Measurements from ENCODE around the gene PREP.

The PREP gene

GRCh38 chr6:105384004-105384403 is 18.9 kb downstream of the PREP start:
- H3K27ac ChIP-seq (ENCODE audit: poor library complexity, severe bottlenecking), result peak overlapping the region; percentile 47
- no peaks in the 10 kb centered on the region for H3K27me3 ChIP-seq (ENCODE audit: insufficient read depth, poor library complexity, severe bottlenecking)
- DNase-seq (ENCODE audit: low spot score) (peak; percentile 81), ATAC-seq (ENCODE audit: low read depth) (peak; percentile 99)
- no peak overlapping the region for H3K4me3 ChIP-seq (ENCODE audit: severe bottlenecking)
- H3K36me3 ChIP-seq (ENCODE audit: low read depth), result peaks cover 34% of the 10 kb centered on the region
- no peaks in the 10 kb centered on the region for H3K9me3 ChIP-seq (ENCODE audit: severe bottlenecking)
- no peak for TF ChIP-seq CTCF (IDR thresholded peaks at IDR 0.05; ENCODE audit: poor library complexity, severe bottlenecking)
- H3K4me1 ChIP-seq (ENCODE audit: insufficient read depth, poor library complexity, severe bottlenecking), result peaks cover 33% of the 10 kb centered on the region

GRCh38 chr6:105382958-105383357 is 19.9 kb downstream of the PREP start:
- no peak overlapping the region for H3K4me3 ChIP-seq (ENCODE audit: severe bottlenecking)
- ATAC-seq (ENCODE audit: low read depth), result no peak
- peaks cover 37% of the 10 kb centered on the region for H3K4me1 ChIP-seq (ENCODE audit: insufficient read depth, poor library complexity, severe bottlenecking)
- no peaks in the 10 kb centered on the region for H3K27me3 ChIP-seq (ENCODE audit: insufficient read depth, poor library complexity, severe bottlenecking)
- TF ChIP-seq CTCF (IDR thresholded peaks at IDR 0.05; ENCODE audit: poor library complexity, severe bottlenecking), result no peak
- H3K36me3 ChIP-seq (ENCODE audit: low read depth), result peaks cover 31% of the 10 kb centered on the region
- no peaks in the 10 kb centered on the region for H3K9me3 ChIP-seq (ENCODE audit: severe bottlenecking)
- no peak for DNase-seq (ENCODE audit: low spot score)
- H3K27ac ChIP-seq (ENCODE audit: poor library complexity, severe bottlenecking), result peak overlapping the region; percentile 47

GRCh38 chr6:105382496-105382895 is 20.4 kb downstream of the PREP start:
- peaks cover 29% of the 10 kb centered on the region for H3K36me3 ChIP-seq (ENCODE audit: low read depth)
- H3K4me1 ChIP-seq (ENCODE audit: insufficient read depth, poor library complexity, severe bottlenecking), result peaks cover 37% of the 10 kb centered on the region
- H3K9me3 ChIP-seq (ENCODE audit: severe bottlenecking), result no peaks in the 10 kb centered on the region
- DNase-seq (ENCODE audit: low spot score), result no peak
- H3K4me3 ChIP-seq (ENCODE audit: severe bottlenecking), result no peak overlapping the region
- no peak for TF ChIP-seq CTCF (IDR thresholded peaks at IDR 0.05; ENCODE audit: poor library complexity, severe bottlenecking)
- no peak for ATAC-seq (ENCODE audit: low read depth)
- peak overlapping the region; percentile 47 for H3K27ac ChIP-seq (ENCODE audit: poor library complexity, severe bottlenecking)
- H3K27me3 ChIP-seq (ENCODE audit: insufficient read depth, poor library complexity, severe bottlenecking), result no peaks in the 10 kb centered on the region

GRCh38 chr6:105380634-105381033 is 22.2 kb downstream of the PREP start:
- Histone ChIP-seq H3K27me3 (ENCODE audit: insufficient read depth, poor library complexity, severe bottlenecking) (no peaks in the 10 kb centered on the region), H3K36me3 (ENCODE audit: low read depth) (peaks cover 24% of the 10 kb centered on the region), H3K4me1 (ENCODE audit: insufficient read depth, poor library complexity, severe bottlenecking) (peaks cover 37% of the 10 kb centered on the region), H3K4me3 (ENCODE audit: severe bottlenecking) (no peak overlapping the region), H3K27ac (ENCODE audit: poor library complexity, severe bottlenecking) (no peak overlapping the region), H3K9me3 (ENCODE audit: severe bottlenecking) (no peaks in the 10 kb centered on the region)
- DNase-seq (ENCODE audit: low spot score) (no peak), ATAC-seq (ENCODE audit: low read depth) (no peak)
- TF ChIP-seq CTCF (IDR thresholded peaks at IDR 0.05; ENCODE audit: poor library complexity, severe bottlenecking), result no peak

GRCh38 chr6:105375797-105376196 is 27.1 kb downstream of the PREP start:
- H3K36me3 ChIP-seq (ENCODE audit: low read depth), result peaks cover 43% of the 10 kb centered on the region
- no peak for TF ChIP-seq CTCF (IDR thresholded peaks at IDR 0.05; ENCODE audit: poor library complexity, severe bottlenecking)
- peak overlapping the region; percentile 100 for H3K27ac ChIP-seq (ENCODE audit: poor library complexity, severe bottlenecking)

More at GRCh38 chr6:105375797-105376196, 27.1 kb downstream of the PREP start:
- DNase-seq (ENCODE audit: low spot score) (no peak), ATAC-seq (ENCODE audit: low read depth) (no peak)
- no peak overlapping the region for H3K4me3 ChIP-seq (ENCODE audit: severe bottlenecking)
- H3K27me3 ChIP-seq (ENCODE audit: insufficient read depth, poor library complexity, severe bottlenecking), result no peaks in the 10 kb centered on the region
- peaks cover 31% of the 10 kb centered on the region for H3K4me1 ChIP-seq (ENCODE audit: insufficient read depth, poor library complexity, severe bottlenecking)
- H3K9me3 ChIP-seq (ENCODE audit: severe bottlenecking), result no peaks in the 10 kb centered on the region
